GM19238 (cell line): ENCODE results near the gene ALCAM.
"Not testable (repeated sequence)": the region's sequence is repeated elsewhere in the genome, so short reads cannot be mapped to it uniquely, and the experiment has no call there.

Experiments
- DNase-seq: peaks from one replicate; pipeline ENCODE4 v3.0.0; 2011; ENCODE audit warnings: low spot score; ENCODE audit not compliant: insufficient read length

The ALCAM gene

DNA sequence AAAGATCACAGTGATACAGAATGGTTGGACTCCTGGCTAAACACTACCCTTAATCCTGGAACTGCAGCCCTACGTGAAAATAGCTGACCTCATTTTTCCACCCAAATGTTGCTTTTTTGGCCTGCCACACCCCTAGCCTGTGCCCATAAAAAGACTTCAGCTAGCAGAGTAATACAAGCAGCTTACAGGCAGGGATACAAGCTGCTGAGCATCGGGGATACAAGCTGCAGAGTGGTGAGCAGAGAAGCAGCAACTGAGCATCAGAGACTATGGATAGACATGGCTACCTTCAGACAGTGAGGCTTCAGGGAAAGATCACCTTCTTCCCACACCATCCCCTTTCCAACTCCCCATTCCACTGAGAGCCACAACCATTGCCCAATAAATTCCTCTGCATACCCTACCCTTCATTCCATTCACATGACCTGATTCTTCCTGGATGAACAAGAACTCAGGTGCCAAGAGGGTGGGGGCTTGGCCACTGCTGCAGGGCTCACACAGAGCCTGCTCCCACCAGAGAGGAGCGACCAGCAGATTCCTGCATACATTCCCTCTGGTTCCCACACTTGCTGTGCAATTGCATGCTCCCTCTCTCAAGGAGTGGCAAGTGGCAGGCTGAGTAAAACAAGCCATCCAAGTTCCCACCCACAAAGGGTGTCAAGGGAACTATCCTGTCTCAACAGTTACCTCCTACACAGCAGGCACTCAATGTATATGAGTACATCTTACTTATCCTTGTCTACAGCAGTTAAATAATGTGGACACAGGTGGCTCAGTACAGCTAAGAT lies 217.5 kb downstream of the ALCAM start:
- no peak for DNase-seq

DNA sequence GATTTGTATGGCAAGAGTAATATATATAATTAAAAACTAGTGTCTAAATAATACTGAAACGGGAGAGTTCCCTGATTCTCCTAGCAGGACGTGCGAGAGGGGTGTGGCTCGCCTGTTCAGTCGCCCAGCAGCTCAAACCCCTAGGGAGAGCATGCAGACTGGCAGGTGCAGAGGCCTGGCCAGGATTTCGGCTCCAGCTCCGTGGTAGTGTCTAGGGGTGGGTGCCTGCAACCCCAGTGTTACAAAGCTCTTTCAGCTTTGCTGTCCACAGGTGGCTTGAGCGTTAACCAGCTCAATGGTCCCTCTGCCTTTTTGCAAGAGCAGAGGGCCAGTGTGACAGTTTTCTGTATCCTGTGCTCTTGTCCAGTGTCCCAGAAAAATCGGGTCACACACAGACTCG lies 226.6 kb downstream of the ALCAM start:
- DNase-seq, result no peak

DNA sequence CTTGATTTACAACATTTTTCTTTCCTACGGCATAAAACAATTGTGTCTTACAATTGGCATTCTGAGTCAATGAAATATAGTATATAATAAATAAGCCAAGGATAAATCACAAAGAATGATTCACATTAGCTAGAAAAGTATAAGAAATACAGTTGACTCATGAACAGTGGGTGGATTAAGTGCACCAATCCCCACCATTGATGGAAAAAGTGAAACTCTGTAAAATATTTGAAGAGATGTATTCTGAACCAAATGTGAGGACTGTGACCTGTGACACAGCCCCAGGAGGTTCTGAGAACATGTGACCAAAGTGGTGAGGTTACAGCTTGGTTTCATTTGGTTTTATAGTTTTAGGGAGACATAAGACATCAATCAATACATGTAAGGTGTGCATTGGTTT lies 227.5 kb downstream of the ALCAM start:
- DNase-seq, result no peak

DNA sequence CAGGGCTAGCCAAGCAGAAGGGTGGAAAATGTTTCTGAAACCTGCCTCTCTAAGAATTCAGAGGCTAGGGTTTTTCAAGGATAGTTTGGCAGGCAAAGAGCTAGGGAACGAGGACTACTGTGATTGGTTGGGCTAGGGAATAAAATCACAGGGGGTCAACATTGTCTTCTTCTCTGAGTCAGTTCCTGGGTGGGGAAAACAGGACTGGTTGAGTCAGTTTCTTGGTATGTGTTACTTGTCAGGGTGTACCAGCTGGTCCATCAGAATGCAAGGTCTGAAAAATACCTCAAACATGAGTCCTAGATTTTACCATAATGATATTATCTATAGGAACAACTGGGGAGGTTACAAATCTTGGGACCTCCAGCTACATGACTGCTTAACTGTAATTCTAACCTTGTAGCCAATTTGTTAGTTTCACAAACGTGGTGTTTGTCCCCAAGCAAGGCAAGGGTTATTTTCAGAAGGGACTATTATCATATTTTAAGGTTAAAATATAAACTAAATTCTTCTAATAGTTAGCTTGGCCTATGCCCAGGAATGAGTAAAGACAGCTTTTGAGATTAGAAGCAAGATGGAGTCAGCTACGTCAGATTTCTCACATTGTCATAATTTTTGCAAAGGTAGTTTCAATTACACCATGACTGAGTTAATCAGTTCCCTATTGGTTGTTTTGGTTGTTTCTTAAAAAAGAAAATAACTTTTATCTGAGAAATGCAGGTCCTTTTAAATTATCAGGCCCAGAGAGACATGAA lies 231.5 kb downstream of the ALCAM start:
- DNase-seq, result no peak

DNA sequence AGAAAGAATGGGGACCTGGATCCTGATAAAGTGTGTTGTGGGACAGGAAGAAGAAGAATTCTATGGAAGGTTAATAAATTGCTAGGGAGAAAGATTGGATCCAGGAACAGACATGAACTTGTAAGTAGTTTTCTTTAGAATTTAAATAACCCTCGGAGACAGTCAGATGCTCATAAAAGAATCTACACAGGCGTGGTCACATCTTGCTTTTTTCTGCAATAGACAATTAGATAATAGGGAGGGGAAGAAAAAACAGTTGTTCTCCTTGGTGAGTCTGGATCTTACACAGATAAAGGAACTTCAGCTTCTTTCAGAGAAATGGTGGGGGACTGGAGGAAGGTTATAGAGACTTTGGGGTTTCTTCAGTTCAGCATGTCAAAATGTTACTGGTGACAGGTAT lies 232.6 kb downstream of the ALCAM start:
- DNase-seq, result no peak

DNA sequence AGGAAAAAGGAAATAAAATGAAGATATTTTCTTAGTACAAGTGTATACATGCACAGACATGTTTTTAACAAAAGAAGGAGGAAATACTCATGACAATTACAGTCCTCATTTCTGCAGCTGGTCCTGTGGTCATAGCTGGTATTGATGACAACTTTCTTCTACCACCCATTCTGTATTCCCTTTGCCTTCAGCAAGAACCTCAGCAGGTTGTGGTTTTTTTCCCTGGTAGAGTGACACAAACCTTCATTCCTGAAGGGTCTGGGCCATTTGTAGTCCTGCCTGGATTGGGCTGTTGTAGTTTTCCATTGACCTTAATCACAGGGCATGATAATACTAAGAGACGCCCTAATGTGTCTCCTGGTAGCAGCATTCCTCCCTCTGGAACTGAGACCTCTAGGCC lies 235.0 kb downstream of the ALCAM start:
- not testable (repeated sequence) for DNase-seq

DNA sequence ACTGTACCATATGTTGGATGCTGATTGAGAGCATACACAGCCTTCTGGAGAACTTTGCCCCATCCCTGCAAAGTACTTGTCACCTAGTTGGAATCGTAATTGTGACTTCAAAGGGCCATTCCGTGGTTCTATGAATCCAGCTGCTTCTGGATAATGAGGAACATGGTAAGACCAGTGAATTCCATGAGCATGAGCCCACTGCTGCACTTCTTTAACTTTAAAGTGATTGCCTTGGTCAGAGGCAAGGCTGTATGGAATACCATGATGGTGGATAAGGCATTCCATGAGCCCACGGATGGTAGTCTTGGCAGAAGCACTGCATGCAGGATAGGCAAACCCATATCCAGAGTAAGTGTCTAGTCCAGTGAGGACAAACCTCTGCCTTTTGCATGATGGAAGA lies 235.6 kb downstream of the ALCAM start:
- not testable (repeated sequence) for DNase-seq

DNA sequence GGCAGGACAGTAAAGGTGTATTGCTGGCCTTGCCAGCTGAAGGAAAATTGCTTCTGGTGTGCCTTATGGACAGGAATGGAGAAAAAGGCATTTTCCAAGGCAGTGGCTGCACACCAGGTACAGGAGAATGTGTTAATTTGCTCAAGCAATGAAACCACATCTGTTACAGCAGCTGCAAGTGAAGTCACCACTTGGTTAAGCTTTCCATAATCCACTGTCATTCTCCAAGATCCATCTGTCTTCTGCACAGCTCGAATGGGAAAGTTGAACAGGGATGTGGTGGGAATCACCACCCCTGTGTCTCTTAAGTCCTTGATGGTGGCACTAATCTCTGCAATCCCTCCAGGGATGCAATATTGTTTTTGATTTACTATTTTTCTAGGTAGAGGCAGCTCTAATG lies 236.8 kb downstream of the ALCAM start:
- not testable (repeated sequence) for DNase-seq

DNA sequence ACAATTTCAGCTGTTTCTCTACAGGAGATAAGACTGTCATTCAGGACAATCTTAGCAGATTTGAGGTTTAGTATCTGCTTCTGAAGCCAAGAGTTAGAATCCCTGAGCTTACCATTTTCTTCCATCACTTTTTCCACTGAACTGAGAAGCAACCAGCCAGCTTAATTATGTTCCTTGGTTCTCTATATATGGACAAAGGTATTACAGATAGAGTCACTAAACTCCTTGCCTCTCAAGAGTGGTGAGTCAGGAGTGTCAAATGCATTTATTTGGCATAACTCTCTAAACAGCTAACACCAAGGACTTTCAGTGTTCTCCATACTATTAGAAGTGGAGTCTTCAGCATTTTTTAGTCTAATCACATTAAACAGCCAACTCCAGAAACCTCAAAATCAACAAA lies 239.3 kb downstream of the ALCAM start:
- no peak for DNase-seq

DNA sequence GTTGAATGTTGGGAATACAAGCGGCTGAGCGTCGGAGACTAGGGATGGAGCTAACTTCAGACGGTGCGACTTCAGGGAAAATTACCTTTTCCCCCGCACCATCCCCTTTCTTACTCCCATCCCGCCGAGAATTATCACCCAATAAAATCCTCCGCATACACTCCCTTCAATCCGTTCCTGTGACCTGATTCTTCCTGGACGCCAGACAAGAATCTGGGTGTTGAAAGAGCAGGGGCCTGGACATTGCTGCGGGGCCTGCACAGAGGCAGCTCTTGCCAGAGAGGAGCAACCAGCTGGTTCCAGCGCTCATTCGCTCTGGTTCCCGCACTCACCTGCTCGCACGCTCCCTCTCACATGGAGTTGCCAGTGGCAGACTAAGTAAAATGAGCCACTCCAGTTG lies 241.9 kb downstream of the ALCAM start:
- DNase-seq, result no peak

DNA sequence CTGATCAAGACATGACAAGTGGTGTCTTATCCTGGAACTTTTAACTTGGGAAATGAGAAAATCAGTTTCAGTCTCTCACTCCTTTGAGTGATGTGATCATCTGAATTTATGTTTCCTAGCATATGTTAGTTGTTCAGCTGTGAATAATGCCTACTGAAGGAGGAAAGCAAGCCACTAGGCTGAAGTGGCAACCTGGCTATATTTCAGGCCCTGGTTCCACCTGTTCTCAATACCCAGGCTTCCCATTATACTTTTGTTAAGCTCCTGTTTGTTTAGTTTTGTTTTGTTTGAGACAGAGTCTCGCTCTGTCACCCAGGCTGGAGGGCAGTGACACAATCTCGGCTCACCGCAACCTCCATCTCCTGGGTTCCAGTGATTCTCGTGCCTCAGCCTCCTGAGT lies 243.8 kb downstream of the ALCAM start:
- DNase-seq, result no peak

DNA sequence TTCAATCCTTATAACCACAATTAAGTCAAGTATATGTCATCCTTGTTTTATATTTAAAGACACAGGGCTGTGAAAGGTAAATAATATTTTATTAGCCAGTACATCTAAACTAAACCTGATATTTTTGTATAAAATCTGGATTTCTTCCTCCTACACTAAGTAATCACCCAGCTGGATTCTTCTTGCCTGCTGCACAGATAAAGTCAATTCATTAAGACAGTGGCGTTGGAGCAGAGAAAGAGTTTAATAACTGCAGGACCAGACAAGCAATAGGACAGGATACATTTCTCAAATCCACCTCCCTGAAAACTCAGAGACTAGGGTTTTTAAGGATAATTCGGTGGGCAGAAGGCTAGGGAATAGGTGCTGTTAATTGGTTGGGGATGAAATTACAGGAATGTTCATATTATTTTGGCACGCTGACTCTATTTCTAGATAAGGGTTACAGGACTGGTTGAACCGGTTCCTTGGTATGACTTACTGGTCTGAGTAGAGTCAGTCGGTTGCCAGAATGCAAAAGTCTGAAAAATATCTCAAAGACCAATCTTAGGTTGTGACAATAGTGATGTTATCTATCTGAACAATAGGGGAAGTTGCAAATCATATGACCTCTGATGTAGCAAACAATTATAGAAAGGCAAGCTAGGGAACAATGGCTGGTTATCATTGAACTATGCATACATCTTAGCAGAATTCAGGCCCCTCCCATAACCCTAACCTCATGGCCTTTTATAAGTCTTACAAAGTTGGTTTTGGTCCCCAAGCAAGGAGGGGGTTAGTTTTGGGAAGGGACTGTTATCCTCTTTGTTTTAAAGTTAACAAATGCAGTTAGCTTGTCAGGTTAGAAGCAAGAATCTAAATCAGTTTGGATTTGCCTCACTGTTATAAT lies 244.8 kb downstream of the ALCAM start:
- no peak for DNase-seq

DNA sequence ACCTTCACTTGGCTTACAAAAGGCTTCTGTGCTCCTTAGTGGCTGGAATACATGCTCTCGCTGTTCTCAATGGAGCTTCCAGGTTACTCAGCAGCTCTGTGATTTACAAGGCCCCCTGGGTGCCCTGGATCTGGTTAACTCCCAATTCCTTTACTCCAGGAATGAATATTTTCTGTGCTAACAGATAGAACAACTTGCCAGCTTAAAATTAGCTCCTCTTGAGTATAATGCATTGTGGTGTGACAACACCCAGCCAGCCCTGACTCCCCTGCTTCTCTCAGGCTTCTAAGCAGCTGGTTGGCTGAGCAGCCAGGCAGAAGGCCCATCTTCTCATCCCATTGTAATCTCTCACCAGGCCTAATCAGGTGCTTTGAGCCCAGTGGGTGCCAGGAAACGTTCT lies 246.4 kb downstream of the ALCAM start:
- no peak for DNase-seq

DNA sequence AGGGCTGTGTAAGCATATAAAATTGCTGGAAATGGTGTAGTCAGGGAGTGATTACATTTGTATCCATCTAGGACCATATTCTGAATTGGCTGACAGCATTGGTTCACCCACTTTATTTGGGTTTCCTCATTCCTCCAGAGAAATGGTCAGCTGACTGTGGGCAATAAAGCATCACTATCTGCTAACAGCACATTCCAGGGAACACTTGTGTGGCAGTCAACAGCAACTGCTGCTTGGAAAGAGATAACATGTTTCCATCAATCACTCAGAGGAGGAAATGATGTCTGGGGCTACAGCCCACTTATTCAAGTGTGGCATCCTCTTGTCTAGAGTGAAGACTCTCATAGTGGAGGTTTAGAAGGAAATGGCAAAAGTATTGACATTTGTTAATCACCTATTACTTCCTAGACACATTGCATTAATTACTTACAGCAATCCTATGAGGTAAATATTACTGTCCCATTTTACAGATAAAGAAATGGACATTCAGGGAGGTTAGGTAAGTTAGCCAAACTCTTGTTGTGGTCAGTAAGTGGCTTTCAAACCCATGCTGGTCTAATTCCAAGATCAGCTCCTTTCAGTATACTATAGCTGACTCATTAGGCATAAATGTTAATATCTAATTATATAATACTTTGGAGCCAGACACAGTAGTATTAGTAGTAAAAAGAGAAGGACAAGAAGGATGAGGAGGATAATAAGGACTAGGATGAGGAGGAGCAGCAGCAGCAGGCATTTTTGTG lies 247.8 kb downstream of the ALCAM start:
- DNase-seq, result no peak

DNA sequence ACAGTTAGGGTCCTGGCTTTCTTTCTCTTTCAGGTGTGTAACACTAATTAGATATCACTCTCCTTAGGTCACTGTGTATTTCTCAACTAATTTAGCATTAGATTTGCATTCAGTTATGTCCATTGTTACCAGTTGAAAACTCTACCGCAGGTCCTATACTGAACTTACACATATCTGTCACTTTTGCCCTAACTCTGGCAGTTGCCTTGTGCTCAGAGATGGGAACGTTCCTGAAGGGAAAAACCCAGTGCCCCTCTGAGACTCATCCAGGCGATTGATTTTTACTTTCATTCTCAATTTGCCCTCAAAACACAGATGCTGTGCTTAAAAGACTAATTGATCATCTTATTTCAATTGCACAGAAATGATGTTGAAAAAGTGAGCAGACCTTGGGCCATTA lies 249.1 kb downstream of the ALCAM start:
- DNase-seq, result no peak

DNA sequence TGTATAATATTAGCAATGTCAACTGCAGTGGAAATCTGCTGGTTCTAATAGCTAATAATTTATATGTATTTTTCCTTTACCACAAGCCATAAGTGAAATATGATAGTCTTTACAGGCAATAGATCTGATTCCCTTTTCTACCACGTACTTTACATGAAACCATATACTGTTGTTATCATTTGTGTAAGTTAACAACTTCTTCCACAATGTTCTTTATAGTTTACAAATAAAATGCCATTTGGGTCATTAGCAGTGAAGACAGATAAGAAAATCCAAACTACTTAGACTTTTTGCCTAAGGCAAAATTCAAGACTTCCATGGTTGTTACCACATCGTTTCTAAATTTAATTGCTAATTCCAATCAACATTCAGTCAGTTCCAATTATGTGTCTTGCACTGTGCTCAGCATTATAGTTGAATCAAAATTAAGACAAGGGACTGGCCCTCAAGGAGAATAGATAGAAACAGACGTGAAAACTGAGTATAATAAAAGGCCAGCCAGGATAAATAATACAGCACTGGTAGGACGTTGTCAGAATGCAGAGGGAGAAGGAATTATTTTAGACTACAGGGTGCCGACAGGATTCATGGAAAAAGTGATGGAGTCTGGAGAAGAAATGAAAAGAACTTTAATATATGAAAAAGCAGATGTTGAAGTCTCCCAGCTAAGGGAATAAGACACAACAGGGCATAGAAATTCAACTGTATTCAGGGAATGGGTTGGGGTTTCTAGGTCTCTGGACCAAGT lies 249.8 kb downstream of the ALCAM start:
- no peak for DNase-seq

DNA sequence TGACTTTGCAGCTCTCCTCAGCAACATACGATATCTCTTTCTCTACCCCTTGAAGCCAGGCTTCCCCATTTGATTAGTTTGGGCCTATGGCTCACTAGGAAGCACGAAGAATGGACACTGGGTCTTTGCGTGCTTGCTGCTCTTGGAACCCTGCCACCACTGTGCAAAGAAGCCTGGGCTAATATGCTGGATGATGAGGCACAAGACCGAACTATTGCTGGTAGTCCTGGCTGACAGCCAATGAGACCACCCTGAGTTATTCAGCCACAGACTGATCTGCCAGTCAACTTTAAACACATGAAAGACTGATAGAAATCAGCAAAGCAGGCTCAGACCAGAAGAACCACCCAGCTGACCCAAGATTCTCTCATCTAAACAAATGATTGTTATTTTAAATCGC lies 251.8 kb downstream of the ALCAM start:
- no peak for DNase-seq

DNA sequence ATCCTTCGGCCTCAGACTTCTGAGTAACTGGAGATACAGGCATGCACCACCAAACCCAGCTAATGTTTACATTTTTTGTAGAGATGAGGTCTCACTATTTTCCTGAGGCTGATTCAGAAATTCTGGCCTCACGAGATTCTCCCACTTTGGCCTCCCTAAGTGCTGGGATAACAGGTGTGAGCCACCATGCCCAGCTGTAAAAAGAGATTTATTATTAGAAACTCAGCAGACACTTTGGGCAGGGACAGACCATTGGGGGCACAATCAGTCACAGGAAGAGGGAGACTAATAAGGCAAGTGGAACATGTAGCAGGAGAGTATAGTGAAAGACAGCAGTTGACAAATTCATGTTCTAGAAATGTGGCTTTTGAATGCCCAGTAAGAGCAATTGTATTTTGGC lies 252.9 kb downstream of the ALCAM start:
- DNase-seq, result no peak

DNA sequence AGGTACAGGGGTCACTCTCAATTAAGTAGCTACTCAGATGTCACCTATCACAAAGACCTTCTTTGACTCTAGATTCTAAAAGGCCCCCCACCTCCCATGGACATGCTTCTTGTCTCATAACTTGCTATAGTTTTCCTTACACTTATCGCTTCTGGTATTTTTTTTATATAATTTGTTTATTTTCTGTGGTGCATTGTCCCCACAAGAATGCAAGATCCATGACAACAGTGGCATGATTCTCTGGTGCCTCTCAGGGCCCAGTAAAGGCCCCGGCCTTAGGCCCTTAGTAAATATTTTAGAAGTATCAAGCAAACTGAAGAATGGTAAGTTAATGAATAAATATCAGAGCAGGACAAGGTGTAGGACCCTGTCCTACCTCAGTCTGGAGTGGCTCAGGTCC lies 253.5 kb downstream of the ALCAM start:
- no peak for DNase-seq

DNA sequence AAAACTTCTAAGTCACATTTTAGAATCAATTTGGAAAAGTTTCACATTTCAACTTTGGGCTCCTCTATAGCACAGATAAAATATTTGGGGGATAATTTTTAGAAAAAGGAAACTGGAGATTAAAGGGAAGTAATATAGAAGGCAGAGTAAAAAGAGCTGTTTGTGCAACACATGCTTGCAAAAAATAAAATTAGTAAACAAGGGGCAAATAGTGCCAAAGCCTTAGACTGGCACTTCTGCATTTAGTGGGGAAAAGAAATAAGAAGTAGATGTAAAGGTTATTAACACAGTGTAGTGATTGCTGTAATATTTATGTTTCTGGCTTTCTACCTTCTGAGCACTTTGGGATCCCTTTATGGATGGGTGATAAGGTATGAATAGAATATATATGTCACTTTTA lies 255.5 kb downstream of the ALCAM start:
- DNase-seq, result no peak
